Measurements from ENCODE around the gene TCOF1. TPM values are rescaled to one million over a fixed set of nuclear protein-coding genes. Genes with fewer than 3 reads are reported as not detected.
A peak's percentile ranks its signal among the peaks of the same experiment; 100 is the strongest.

Gene TCOF1
- total RNA-seq, 1 donor from 2014 or later: 32.5 TPM

- no peaks in the 10 kb centered on the region for H3K9me3 Mint-ChIP-seq (ENCODE audit: unreplicated experiment)
- no peaks in the 10 kb centered on the region for H3K27me3 Mint-ChIP-seq (ENCODE audit: unreplicated experiment)
- H3K4me1 Mint-ChIP-seq (ENCODE audit: unreplicated experiment): peaks cover 7% of the 10 kb centered on the region
- H3K36me3 Mint-ChIP-seq (ENCODE audit: unreplicated experiment): no peaks in the 10 kb centered on the region
- no peak overlapping the region for H3K4me3 Mint-ChIP-seq (ENCODE audit: unreplicated experiment)
- no peak overlapping the region for H3K27ac Mint-ChIP-seq (ENCODE audit: unreplicated experiment)
- no peak for DNase-seq (ENCODE audit: extremely low spot score, unreplicated experiment)
- no peak for TF ChIP-seq CTCF (IDR thresholded peaks at IDR 0.05)
Observed at GRCh38 chr5:150347451-150347850, 10.0 kb upstream of the TCOF1 start.

GRCh38 chr5:150349681-150350275 is 7.7 kb upstream of the TCOF1 start:
- no peak overlapping the region for H3K27ac Mint-ChIP-seq (ENCODE audit: unreplicated experiment)
- DNase-seq (ENCODE audit: extremely low spot score, unreplicated experiment): no peak
- H3K4me3 Mint-ChIP-seq (ENCODE audit: unreplicated experiment): no peak overlapping the region
- H3K4me1 Mint-ChIP-seq (ENCODE audit: unreplicated experiment): peaks cover 7% of the 10 kb centered on the region
- no peaks in the 10 kb centered on the region for H3K9me3 Mint-ChIP-seq (ENCODE audit: unreplicated experiment)
- no peaks in the 10 kb centered on the region for H3K27me3 Mint-ChIP-seq (ENCODE audit: unreplicated experiment)
- no peak for TF ChIP-seq CTCF (IDR thresholded peaks at IDR 0.05)
- H3K36me3 Mint-ChIP-seq (ENCODE audit: unreplicated experiment): no peaks in the 10 kb centered on the region

DNA sequence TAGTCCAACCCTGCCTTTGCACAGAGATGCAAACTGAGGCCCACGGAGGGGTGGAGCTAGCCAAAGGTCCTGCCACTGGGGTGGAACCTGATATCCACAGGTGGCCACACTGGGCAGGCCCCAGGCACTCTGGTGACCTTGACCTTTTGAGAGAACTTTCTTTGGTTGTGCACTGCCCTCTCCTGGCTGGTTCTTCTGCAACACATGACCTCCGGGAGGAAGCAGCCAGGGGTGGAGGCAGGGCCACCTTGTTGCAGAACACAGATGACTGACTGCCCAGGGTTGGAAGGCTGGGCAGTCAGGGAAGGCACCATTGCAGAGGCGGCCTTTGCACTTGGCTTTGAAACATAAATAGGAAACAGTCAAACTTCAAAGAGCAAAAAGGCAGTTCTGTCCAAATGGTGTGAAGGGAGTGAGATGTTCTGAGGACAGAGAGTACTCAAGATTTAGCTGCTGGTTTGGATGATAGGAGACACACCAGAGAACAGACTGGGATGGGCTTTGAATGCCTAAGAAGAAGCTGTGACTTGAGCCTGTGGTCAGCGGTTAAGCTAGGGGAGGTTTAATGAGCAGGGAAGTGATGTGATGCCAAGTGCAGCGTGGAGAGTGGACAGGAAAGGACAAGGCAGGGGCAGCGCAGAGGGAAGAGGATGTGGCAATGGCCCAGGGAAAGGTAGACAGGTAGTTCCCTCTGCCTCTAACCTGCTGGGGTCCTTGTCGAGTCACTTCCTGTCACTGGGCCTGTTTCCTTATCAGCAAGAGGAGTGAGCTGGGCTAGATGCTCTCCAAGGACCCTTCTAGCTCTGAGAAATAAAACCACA is 6.8 kb upstream of the TCOF1 start:
- no peak overlapping the region for H3K4me3 Mint-ChIP-seq (ENCODE audit: unreplicated experiment)
- DNase-seq (ENCODE audit: extremely low spot score, unreplicated experiment): no peak
- peaks cover 7% of the 10 kb centered on the region for H3K4me1 Mint-ChIP-seq (ENCODE audit: unreplicated experiment)
- TF ChIP-seq CTCF (IDR thresholded peaks at IDR 0.05): peak; percentile 73
- H3K27ac Mint-ChIP-seq (ENCODE audit: unreplicated experiment): no peak overlapping the region
- no peaks in the 10 kb centered on the region for H3K36me3 Mint-ChIP-seq (ENCODE audit: unreplicated experiment)
- no peaks in the 10 kb centered on the region for H3K9me3 Mint-ChIP-seq (ENCODE audit: unreplicated experiment)
- H3K27me3 Mint-ChIP-seq (ENCODE audit: unreplicated experiment): no peaks in the 10 kb centered on the region

DNA sequence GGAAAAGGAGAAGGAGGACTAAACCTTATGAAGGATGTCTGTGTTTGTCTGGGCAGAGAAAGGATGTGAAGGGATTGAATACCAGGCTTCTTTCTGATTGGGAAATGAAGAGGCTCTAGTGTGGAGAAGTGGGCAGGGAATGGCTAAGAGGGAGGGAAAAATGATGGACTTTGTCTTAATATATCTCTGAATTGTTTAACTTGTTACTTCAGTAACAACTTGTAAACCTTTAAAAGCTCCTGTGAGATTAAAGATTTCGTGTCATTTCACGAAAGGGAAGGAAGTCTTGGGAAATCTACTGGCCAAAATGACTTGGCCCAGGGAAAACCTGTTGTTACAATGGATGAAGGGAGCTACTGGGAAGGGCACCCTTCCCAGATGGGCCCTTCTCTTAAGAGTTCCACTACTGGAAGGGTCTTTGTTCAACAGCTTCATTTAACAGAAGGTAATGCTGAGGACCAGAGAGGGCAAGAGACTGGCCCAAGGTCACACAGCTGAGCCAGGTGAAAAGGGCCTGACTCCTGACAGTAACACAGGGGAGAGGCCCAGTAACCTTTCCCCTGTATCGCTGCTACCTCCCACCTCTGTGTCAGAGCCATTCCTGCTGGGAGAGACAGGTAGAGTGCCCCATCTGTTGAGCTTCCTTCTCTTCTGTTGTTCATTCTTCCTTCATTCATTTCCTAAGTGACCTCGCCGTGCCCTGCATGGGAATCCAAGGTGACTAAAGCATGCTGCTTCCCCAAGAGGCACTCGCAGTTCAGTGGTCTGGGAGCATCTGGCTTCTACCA is 5.1 kb upstream of the TCOF1 start:
- Mint-ChIP-seq H3K4me1 (ENCODE audit: unreplicated experiment) (peaks cover 7% of the 10 kb centered on the region), H3K9me3 (ENCODE audit: unreplicated experiment) (no peaks in the 10 kb centered on the region), H3K27me3 (ENCODE audit: unreplicated experiment) (no peaks in the 10 kb centered on the region), H3K36me3 (ENCODE audit: unreplicated experiment) (no peaks in the 10 kb centered on the region), H3K27ac (ENCODE audit: unreplicated experiment) (no peak overlapping the region), H3K4me3 (ENCODE audit: unreplicated experiment) (no peak overlapping the region)
- DNase-seq (ENCODE audit: extremely low spot score, unreplicated experiment): no peak
- TF ChIP-seq CTCF (IDR thresholded peaks at IDR 0.05): no peak
